ACHN (cell line): ENCODE data around the gene SLC35F1.

ENCODE experiments used
- DNase-seq: peaks from one replicate; pipeline ENCODE4 v3.0.0-alpha.2; 2015
- in situ Hi-C: cut with HindIII; loops from 2 replicates; pipeline ENCODE4 v1.10.0; 2017; ENCODE audit warnings: low sequenced_read_pairs, low pct_ligation_motif_present, low pct_unique_long_range_greater_than_20kb

Gene SLC35F1

DNA sequence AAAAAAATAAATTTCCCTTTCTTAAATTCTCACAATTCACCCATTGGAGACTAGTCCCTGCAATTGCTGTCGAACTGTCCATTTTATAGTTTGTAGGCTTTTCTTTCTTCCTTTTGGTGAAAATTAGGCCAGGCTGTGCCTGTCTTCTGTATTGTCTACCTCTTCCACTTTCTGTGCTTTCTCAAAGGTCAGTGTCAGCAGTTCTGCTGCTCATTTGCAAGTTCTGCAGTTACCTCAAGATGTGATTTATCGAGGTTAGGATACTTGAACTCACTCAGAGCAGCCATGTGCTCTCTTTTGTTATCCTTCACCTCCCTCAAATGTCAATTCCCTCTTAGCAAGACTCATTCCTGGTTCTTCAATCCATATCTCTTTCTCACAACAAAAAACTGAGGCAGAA lies 179.1 kb downstream of the SLC35F1 start:
- in situ Hi-C loops = no loop called here
- no peak for DNase-seq

DNA sequence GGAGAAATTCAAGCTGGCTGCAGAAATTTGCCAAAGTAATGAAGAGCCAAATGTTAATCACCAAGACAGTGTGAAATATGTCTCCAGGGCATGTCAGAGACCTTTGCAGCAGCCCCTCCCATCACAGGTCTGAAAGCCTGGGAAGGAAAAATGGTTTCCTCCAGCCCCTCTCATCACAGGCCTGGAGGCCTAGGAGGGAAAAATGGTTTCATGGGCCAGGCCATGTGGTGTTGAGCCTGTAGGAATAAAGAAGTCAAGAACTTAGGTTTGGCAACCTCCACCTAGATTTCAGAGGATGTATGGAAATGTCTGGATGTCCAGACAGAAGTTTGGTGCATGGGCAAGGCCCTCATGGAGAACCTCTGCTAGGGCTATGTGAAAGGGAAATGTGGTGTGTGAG lies 185.0 kb downstream of the SLC35F1 start:
- in situ Hi-C loops = no loop called here

DNA sequence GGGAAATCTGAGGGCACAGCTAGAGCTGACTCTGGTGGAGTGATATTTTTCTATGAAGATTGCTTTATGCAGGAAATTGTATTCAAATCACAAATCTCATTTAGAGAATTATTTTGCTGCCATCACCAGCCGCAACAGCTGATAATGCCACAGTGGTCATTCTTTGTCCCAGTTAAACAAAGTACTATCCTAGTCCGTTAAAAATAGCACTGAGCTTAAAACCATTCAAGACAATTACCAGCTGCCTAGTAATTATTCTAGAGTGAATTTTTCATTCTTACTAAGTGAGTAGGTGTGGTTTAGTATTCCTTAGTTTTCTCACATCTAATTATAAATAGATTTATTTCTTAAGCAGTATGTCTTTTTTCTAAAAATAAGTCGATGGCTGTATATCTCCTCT lies 190.5 kb downstream of the SLC35F1 start:
- in situ Hi-C loops = no loop called here
- no peak for DNase-seq

More for the DNA sequence above, 185.0 kb downstream of the SLC35F1 start:
- no peak for DNase-seq

DNA sequence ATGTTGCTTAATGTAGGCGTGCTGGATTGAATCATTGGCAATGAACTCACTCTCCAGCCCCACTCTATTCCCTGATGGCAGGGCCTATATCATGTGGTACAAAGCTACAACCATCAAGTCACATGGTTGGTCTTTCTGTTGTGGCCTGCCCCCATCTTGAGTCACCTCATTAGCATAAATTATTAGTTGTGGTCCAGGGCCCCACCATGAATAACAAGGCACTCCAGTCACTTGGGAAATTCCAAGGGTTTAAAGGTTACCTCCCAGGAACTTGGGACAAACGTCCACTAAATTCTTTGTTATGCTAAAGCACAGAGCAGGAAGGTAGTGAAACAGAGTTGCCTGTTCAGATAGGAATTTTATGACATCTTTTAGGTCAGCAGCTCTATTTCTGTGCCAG lies 193.7 kb downstream of the SLC35F1 start:
- in situ Hi-C loops = no loop called here
- no peak for DNase-seq

DNA sequence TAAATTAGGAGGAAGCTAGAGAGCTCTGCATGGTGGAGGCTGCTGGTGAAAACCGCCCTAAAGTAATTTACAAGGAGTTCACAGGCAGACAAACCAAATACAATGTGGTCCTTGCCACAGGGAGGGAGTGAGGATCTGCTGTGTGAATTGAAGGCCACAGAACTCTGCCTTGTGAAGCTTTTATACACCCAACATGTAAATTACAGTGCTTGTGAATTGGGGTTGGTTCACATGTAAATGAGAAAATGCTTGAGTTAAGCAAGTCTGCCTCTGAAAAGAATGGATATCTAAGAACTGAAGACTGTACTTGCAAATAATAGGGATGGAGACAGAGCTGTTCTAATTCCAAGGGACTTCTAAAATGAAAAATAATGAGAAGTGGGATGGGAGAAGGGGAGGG lies 194.2 kb downstream of the SLC35F1 start:
- DNase-seq = no peak
- in situ Hi-C loops = no loop called here

DNA sequence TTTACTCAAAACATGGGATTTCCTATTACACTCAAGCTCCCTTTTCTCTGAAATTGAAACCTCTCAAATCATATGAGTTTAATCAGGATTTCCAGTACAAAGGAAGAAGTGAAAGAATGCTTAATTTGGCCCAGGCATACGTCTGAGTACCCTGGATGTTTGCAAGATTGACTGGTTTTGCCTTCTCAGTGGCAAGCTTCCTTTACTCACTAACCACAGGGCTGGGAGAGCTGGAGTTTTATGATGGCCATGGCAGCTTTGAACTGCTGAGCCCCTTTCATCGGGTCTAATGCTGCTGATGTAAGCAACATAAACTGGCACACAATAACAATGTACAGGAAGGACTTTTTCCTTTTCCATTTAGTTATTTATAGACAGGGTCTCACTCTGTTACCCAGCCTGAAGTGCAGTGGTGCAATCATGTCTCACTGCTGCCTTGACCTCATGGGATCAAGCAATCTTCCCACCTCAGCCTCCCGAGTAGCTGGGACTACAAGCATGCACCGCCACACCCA lies 194.8 kb downstream of the SLC35F1 start:
- in situ Hi-C loops = no loop called here
- DNase-seq = no peak

DNA sequence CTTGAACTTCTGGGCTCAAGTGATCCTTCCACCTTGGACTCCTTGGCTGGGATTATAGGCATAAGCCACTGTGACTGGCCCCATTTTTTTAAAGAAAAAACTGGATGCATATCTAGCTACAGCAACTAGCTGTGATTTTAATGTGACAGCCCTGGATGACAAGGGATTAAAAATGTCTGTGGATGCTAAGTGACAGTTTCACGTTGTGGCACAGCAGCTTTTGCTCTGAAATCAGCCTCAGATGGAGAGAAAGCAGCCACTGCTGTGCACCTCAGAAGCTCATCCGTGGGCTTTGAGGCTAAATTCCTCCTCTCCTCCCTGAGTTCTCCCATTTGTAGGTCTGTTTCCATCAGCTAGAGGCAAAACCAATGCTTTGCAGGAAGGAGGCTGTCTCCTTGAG lies 195.3 kb downstream of the SLC35F1 start:
- DNase-seq = no peak
- in situ Hi-C loops = no loop called here

DNA sequence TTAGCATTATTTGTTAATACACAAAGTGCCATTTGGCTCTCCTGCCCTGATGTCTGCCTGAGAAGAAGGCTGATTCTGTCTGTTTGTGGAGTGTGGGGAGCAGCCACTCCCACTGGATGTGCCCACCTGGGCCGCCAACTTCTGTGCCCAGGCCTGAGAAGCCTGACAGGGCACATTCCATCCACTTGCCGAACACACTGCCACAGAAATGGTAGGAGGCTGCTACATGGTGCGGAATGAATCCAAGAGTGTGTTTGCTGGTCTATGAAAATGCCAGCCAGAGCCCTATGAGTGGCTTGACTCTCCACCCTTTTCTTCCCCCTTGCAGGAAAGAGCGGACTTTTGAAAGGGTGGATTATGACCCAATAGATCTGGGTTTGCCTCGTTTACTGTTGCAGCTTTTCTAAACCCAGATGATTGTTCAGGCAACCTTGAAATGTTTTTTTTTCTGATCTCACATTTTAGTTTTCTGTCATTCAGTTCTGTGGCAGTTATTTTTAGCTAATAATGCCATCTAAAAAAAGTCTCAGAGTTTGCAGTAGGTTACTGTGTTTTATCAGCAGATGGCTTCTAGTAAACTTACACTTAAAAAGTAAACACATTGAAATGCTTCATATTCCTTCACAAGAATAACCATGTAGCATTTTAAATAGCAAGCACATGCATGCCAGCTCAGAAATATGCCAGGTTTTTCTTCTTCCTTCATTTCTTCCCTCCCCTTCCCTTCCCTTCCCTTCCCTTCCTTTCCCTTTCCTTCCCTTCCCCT lies 196.5 kb downstream of the SLC35F1 start:
- in situ Hi-C loops = no loop called here

DNA sequence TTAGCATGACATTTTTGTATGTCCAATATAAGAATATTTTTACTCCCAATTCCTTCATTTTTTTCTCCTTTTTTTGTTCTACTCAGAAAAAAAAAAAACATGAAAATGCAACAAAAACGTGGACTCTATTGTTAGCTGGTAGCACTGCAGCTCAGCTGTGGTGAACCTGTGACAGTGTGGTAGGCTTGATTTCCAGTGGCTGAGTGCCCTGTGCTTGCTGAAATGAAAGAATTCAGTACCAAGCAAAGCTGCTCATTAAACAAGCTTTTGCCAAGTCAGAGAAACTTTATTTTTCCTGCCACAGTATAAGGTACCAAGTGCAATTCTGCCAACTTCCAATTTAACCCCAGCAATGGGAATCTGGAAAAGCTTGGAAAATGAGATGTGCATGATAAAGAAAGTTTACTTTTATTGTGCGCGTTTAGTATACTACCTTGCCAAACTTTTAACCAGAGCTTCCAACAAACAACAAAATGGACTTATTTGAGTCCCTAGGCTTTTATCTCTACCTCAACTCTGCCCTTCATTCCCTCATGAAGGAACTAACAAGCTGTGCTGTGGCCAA lies 215.2 kb downstream of the SLC35F1 start:
- no peak for DNase-seq
- in situ Hi-C loops = no loop called here

More for the DNA sequence above, 196.5 kb downstream of the SLC35F1 start:
- no peak for DNase-seq

DNA sequence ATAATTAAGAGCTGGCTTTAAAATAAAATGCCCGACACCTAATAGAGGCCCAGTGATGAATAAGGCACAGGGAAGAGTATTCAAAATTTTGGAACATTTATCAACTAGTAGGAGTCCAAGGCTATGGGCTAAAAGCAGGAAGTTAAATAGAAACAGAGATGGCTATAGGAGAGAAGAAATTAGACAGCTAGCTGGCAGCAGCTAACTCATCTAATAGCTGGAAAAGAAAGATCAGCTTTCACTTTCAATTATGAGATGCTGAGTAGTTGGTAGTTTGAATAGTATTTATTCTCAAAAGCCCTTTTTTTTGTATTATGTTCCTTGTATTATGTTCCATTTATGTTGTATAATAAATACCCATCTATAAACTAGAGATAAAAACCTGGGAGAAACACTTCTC lies 215.7 kb downstream of the SLC35F1 start:
- in situ Hi-C loops = no loop called here

DNA sequence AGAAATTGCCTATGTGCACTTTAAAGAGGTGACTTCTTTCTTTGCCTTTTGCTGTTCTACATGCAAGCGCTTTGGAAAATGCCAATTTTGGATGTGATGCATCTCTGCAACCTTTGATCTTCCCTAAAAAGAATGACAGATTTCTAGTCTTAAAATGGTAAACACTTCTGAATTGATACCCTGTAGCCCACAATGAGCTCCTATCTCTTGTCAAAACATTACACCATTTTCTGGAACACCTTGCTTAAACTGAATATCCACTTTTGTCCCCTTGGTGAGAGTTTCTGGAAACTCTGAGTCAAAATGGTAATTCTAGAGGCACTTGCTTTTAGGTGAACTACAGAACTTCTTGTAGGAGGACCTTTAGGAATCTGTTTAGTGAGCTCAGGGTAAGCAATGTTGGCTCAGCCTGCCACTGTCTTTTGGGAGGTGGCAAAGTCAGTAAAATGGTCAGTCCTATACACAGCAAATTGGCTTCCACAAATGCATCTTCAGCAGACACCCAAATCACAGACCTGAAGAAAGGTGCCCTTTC lies 216.5 kb downstream of the SLC35F1 start:
- in situ Hi-C loops = no loop called here
- no peak for DNase-seq

More for the DNA sequence above, 215.7 kb downstream of the SLC35F1 start:
- no peak for DNase-seq

DNA sequence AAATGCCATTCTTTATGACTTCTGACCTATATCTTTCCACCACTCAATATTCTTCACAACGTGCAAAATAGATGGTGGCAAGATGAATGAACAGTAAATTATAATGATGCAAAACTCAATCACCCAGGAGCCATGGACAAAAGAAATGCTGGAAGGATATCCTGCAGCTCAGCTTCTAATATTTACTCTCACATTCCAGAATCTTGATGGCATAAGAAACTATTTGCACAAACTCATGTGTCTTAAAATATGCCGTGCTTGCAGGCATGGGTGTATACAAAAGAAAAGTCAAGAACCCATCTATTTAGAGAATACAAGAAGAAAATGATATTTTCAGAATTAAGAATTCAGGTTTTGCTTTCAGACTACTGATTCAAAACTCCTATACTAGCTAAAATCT lies 217.8 kb downstream of the SLC35F1 start:
- DNase-seq = no peak
- in situ Hi-C loops = no loop called here

DNA sequence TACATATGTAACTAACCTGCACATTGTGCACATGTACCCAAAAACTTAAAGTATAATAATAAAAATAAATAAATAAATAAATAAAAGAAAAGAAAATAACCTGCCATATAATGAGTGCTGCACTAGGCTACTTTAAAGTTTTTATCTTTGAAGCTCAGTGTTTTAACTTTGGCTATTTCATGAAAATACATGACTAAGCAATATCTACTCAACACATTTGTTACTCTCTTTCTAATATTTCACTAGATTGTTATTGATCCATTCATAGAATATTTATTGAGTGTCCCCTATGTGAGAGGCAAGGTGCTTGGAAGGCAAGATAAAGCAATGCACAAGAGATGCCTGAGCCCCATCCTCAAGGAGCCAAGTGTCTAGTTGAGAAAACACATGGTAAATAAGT lies 221.7 kb downstream of the SLC35F1 start:
- DNase-seq = no peak
- in situ Hi-C loops = no loop called here

DNA sequence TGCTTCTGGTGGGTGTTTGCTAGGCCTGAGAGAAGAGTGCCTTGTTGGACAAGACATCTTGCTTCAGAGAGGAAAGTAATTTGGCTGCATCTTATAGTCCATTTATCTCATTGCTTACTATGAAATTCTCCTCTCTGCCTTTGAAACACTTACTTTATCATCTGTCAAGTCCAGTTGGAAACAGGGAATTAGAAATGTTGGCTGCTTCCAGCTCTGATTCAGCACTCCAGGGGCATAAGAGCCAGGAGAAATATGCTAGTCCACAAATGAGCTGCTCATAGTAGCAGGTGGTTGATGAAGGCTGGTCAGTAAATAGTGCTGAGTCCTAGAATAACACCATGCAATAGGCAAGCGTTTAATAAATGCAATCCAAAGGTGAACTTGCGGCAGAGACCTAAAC lies 227.1 kb downstream of the SLC35F1 start:
- in situ Hi-C loops = no loop called here
- no peak for DNase-seq

DNA sequence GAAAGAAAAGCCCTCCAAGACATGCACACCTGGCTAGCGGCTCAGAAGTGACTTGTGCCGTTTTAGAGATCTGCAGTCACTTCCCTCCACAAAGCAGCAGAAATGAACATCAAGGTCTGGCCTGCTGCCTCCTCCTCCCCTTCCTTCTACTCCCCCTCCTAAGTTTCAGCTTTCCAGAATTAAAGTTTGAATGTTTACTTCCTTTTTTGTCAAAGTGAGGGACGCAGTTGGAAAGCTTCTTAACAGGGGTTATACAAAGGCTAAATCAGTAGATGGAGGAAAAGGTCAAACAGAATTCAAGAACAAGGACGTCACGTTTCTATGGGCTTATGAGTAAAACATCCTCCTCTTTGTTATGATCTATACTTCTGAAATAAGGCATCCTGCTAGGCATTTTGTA lies 227.7 kb downstream of the SLC35F1 start:
- no peak for DNase-seq
- in situ Hi-C loops = no loop called here

DNA sequence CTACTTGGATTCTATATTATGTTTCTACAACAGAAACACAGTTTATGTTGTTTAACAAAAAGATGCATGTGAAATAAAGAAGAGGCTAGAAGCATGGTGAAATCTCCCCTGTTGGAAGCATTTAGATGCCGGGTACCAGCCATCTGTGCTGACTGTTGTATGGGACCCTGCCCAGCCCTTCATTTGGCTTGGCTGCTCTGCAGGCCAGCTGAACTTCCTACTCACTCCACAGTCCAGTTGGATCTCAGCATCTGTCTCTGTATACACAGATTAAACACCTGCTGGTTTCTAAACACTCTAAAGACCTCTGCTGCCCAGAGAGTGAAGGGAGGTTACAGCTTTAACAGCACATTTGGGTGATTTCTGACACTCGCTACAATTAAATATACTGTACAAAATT lies 228.3 kb downstream of the SLC35F1 start:
- DNase-seq = no peak
- in situ Hi-C loops = no loop called here

DNA sequence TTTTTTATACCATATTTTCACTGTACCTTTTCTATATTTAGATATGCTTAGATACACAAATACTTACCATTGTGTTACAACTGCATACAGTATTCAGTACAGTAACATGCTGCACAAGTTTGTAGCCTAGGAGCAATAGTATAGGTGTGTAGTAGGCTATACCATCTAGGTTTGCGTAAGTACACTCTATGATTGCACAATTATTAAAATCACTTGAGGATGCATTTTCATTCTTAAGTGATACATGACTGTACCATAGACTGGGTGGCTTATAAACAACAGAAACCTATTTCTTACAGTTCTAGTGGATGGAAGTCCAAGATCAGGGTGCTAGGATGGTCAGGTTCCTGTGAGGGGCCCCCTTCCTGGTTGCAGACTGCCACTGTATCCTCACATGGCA lies 234.1 kb downstream of the SLC35F1 start:
- in situ Hi-C loops = no loop called here
- DNase-seq = no peak

DNA sequence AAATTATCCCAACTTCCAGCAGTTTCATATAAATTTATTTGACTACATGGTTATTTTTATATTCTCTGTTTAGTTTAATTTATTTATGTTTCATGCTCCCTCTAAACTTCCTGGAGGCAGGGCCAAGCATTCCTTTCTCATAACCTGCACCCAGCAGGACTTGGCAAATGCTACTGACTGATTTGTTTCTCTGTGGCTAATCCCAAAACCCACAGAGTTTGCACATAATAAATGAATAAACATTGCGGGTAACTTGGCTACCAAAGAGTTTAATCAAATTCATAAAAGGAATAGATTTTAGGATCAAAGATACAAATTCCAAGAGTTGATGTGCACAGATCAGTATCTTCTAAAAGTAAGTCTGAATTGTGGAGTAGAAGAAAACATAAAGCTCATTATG lies 239.5 kb downstream of the SLC35F1 start:
- in situ Hi-C loops = no loop called here
- DNase-seq = no peak

DNA sequence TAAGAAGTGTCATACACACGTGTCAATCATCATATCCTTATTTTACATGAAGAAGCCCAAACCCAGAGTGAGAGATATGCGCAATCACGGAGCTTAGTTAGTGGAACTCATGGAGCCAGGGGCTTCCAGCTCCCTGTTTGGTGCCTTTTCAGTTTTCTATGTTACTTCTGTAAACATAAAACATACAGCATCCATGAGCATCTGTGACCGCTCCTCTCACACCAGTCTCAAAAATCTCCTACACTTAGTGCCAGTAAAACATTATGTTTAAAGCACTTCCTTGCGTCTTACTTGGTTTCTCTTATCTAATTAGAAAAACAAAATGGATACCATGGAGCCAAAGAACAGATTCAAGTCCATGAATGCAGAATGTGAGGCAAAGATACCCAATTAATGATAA lies 240.4 kb downstream of the SLC35F1 start:
- DNase-seq = no peak
- in situ Hi-C loops = no loop called here

DNA sequence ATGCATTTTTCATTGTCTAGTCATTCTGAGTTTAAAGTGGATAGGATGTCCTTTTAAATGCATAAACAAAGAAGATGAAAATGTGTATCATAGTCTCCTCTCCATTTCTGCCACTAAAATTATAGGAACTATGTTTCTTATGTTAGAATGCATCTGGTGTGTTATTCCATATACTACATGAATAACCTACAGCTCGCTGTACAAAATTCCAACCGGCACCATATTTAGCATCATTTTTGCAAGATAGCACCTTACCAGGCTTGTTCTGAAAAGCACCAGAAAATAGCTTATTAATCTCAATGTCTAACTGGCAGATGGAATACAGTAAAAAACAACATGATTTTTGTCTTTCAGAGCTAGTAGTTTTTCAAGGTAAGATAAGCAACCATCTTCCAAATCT lies 241.5 kb downstream of the SLC35F1 start:
- in situ Hi-C loops = no loop called here
- no peak for DNase-seq
